Measurements from ENCODE around the gene FTHL17. TPM values are rescaled to one million over a fixed set of nuclear protein-coding genes. Genes with fewer than 3 reads are reported as not detected.

The FTHL17 gene
- total RNA-seq, 4 donors from 2014 or later, result not detected

- no peak for DNase-seq
Observed at GRCh38 chrX:31092476-31092875, 20.6 kb upstream of the FTHL17 start.

GRCh38 chrX:31091819-31092218 lies 20.0 kb upstream of the FTHL17 start:
- WGBS, 2 donors, result 76 to 96% methylated on average over 1 of the region's 1 CpG
- intact Hi-C loops (cut with DNase I), result no loop called here
- Histone ChIP-seq H3K36me3 (no peaks in the 10 kb centered on the region), H3K9me3 (no peaks in the 10 kb centered on the region), H3K27ac (no peak overlapping the region), H3K27me3 (no peaks in the 10 kb centered on the region), H3K4me3 (replicated peaks in 1 of 3) (no peak overlapping the region), H3K4me1 (no peaks in the 10 kb centered on the region)
- TF ChIP-seq CTCF (IDR thresholded peaks at IDR 0.05) (no peak), POLR2A (IDR thresholded peaks at IDR 0.05) (no peak)
- DNase-seq, result no peak

More at GRCh38 chrX:31092476-31092875, 20.6 kb upstream of the FTHL17 start:
- WGBS, 2 donors, result 60 to 69% methylated on average over 3 of the region's 3 CpGs
- intact Hi-C loops (cut with DNase I), result no loop called here
- Histone ChIP-seq H3K27ac (no peak overlapping the region), H3K36me3 (no peaks in the 10 kb centered on the region), H3K27me3 (no peaks in the 10 kb centered on the region), H3K4me1 (no peaks in the 10 kb centered on the region), H3K4me3 (replicated peaks in 1 of 3) (no peak overlapping the region), H3K9me3 (no peaks in the 10 kb centered on the region)
- TF ChIP-seq POLR2A (IDR thresholded peaks at IDR 0.05), result no peak
- no peak for TF ChIP-seq CTCF (IDR thresholded peaks at IDR 0.05)

- no peaks in the 10 kb centered on the region for H3K9me3 ChIP-seq
- 83 to 85% methylated on average over 2 of the region's 2 CpGs for WGBS, 2 donors
- intact Hi-C loops (cut with DNase I), result no loop called here
- H3K36me3 ChIP-seq, result no peaks in the 10 kb centered on the region
- no peaks in the 10 kb centered on the region for H3K4me1 ChIP-seq
- H3K27me3 ChIP-seq, result no peaks in the 10 kb centered on the region
- TF ChIP-seq CTCF (IDR thresholded peaks at IDR 0.05), result no peak
- TF ChIP-seq POLR2A (IDR thresholded peaks at IDR 0.05), result no peak
- H3K27ac ChIP-seq, result no peak overlapping the region
- no peak overlapping the region for H3K4me3 ChIP-seq (replicated peaks in 1 of 3)
- no peak for DNase-seq
Observed at GRCh38 chrX:31074522-31074921, 2.7 kb upstream of the FTHL17 start.

- H3K27me3 ChIP-seq, result no peaks in the 10 kb centered on the region
- no peaks in the 10 kb centered on the region for H3K36me3 ChIP-seq
- intact Hi-C loops (cut with DNase I), result no loop called here
- no peaks in the 10 kb centered on the region for H3K4me1 ChIP-seq
- no peak overlapping the region for H3K27ac ChIP-seq
- DNase-seq, result no peak
- H3K9me3 ChIP-seq, result no peaks in the 10 kb centered on the region
- WGBS, 2 donors, result 91 to 93% methylated on average over 8 to 9 of the region's 18 CpGs
- no peak overlapping the region for H3K4me3 ChIP-seq (replicated peaks in 1 of 3)
- no peak for TF ChIP-seq CTCF (IDR thresholded peaks at IDR 0.05)
- TF ChIP-seq POLR2A (IDR thresholded peaks at IDR 0.05), result no peak
Observed at GRCh38 chrX:31071262-31071661, 579 bp downstream of the FTHL17 start.

GRCh38 chrX:31070057-31070468 lies 1.8 kb downstream of the FTHL17 start:
- H3K9me3 ChIP-seq, result no peaks in the 10 kb centered on the region

More at GRCh38 chrX:31070057-31070468, 1.8 kb downstream of the FTHL17 start:
- peak; percentile 9 to 11 for DNase-seq
- no peaks in the 10 kb centered on the region for H3K4me1 ChIP-seq
- no peak overlapping the region for H3K4me3 ChIP-seq (replicated peaks in 1 of 3)
- no peaks in the 10 kb centered on the region for H3K27me3 ChIP-seq
- TF ChIP-seq POLR2A (IDR thresholded peaks at IDR 0.05) (no peak), CTCF (IDR thresholded peaks at IDR 0.05) (no peak)
- intact Hi-C loops (cut with DNase I), result no loop called here
- H3K27ac ChIP-seq, result no peak overlapping the region
- H3K36me3 ChIP-seq, result no peaks in the 10 kb centered on the region
